NCI-H446 treated with DMSO at 0.1 percent for 48 hours (cell line): ENCODE data around the gene TNFAIP3.
"Not testable (repeated sequence)": the region's sequence is repeated elsewhere in the genome, so short reads cannot be mapped to it uniquely, and the experiment has no call there.

ENCODE experiments used
- DNase-seq: peaks from one replicate; lab custom pipeline; 2025; lab: John Stamatoyannopoulos, UW

TNFAIP3 gene

DNA sequence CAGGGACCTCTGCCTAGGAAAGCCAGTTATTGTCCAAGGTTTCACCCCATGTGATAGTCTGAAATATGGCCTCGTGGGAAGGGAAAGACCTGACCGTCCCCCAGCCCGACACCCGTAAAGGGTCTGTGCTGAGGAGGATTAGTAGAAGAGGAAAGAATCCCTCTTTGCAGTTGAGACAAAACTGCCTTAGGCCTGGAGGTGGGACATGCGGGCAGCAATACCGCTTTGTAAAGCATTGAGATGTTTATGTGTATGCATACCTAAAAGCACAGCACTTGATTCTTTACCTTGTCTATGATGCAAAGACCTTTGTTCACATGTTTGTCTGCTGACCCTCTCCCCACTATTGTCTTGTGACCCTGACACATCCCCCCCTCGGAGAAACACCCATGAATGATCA, 22.3 kb upstream of the TNFAIP3 start:
- not testable (repeated sequence) for DNase-seq

- no peak for DNase-seq
Observed at GRCh38 chr6:137845460-137845859, 21.6 kb upstream of the TNFAIP3 start.

DNA sequence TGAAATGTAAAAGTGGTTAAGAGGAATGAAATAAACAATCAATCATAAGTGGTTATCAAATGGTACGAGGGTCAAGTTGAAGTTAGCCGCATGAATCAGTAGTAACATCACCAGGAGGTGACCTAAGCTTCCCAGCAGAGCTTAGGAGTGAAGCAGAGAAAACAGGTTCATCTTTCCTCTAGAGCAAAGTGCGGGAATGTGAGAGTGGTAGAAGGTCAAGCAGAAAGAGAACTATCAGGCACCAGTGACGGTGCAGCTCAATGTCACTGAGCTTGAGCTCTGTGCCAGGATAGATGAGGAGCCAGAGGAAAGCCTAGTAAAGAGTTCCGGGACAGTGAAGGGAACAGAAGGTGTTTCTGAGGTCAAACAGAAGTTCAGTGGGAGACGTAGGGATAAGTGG, 20.8 kb upstream of the TNFAIP3 start:
- no peak for DNase-seq

- no peak for DNase-seq
Observed at GRCh38 chr6:137846772-137847313, 20.2 kb upstream of the TNFAIP3 start.

GRCh38 chr6:137847748-137848147, 19.3 kb upstream of the TNFAIP3 start:
- no peak for DNase-seq

DNA sequence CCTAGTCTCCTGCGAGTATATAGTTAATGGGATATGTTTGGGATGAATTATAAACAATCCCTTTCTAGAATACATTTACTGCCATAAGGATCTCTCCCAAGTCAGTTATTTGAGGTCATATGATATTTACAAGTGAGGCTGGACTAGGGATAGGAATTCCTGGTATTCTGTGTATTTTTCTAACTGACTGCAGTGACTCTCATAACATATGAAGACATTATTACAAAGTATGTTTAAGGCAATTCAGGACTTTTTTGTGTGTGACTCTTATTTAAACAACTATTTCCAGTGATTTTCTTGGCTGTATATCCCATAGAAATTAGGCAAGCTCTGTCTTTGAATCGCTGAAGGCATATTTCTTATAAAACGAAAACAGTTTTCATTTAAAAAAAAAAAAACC, 18.4 kb upstream of the TNFAIP3 start:
- DNase-seq = no peak

- DNase-seq = no peak
Observed at GRCh38 chr6:137849181-137849980, 17.7 kb upstream of the TNFAIP3 start.

- no peak for DNase-seq
Observed at GRCh38 chr6:137849981-137850714, 16.9 kb upstream of the TNFAIP3 start.

- no peak for DNase-seq
Observed at GRCh38 chr6:137850816-137851602, 16.1 kb upstream of the TNFAIP3 start.

GRCh38 chr6:137851669-137852068, 15.4 kb upstream of the TNFAIP3 start:
- DNase-seq = no peak

DNA sequence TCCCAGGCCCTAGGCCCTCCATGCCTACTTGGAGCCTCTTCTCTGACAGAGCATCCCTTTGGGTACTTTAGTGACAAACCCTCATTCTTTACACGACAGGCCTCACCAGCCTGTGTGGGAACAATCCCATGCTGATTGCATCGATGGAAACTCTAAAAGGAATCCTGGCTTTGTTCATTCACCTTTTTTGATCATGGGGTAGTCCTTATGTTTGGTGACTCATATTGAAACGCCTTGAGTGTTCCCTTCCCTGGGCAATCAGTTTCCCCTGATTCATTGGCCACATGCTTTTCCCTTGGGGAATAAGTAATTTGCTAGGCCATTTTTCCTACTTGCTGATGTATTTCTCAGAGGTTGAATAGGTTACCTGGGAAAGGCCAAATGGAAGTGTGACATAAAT, 14.7 kb upstream of the TNFAIP3 start:
- no peak for DNase-seq

DNA sequence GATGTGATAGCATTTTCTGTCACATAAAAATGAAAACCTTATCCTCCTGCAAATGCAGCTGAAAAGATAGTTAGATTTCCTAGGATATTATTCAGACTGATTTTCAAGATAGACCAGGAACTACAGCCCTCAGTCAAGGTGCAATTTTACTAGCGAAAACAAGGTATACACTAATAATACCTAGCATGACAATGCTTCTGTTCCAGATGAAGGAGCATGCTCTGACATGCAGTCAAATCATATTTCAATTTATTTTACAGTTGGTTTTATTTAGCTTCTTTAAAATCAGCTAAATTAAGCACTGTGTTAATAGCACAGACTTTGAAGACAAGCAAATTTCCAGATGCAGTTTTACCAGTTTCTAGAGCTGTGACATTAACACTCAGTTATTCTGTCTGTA, 14.2 kb upstream of the TNFAIP3 start:
- no peak for DNase-seq

DNA sequence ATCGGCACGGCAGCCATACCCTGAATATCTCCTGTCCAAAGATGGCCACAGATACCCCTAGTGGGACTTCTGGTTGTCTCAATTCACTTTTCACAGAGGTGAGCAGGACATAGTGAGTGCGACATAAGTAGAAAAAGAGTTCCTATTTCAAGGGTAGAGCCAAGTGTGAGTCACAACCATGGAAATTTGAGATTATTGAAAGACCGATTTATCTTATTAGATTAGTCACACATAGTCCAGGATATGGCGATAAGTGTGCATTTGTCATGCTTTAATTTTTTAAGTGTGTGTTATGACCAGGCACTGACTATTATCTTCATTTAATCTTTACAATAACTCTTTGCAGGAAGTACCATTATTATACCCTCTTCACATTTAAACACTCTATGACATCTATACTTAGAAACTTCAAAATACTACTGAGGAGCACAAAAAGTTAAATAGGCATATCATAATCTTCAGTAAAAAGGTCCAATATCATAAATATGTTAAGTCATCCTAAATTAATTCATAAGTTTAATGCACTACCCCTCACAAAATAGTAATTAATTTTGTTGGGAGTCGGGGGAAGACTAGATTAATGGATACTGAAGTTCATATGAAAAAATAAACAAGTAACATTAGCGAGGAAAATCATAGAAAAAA, 13.4 kb upstream of the TNFAIP3 start:
- DNase-seq = no peak

DNA sequence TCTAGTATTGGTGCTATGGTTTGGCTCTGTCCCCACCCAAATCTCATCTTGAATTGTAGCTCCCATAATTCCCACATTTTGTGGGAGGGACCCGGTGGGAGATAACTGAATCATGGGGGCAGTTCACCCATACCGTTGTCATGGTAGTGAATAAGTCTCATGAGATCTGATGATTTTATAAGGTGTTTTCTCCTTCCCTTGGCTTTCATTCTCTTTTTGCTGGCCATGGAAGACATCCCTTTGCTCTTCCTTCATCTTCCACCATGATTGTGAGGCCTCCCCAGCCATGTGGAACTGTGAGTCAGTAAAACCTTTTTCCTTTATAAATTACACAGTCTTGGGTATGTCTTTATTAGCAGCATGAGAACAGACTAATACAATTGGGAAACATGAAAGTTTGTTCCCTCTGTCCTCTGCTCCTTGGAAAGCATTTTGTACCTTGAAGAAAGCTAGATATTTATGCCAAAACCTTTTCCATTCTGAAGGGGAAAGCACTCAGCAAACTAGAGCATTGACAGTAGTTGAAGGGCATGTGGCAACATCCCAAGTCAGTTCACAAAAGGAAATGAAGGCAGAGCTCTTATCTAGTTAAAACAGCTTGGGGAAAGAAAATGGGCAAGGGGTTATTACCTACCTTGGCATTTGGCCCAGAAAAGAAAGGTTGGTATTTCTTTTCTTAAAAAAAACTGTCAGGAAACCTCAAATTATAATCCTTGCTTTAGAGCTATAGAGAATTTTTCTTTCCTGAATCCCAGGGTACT, 10.7 kb upstream of the TNFAIP3 start:
- no peak for DNase-seq

DNA sequence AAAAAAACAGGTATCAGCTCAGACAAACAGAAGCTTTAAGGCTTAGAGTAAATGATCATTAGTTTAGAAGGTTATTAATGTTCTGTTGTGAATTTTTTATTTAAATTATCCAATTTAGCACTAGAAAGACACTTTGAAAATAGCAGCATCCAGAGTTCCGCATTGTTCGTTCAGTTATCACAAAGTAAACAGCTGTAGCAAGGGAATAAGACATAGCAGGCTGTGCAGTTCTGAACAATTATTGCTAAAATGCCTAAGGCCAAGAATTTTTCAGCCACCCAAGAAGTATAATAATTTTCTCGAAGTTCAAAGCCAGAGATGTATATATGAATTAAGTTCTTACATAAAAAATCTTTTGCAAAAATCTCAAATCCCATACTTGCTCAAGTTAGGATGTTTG, 8.0 kb upstream of the TNFAIP3 start:
- no peak for DNase-seq

- DNase-seq = no peak
Observed at GRCh38 chr6:137860394-137861005, 6.6 kb upstream of the TNFAIP3 start.

- no peak for DNase-seq
Observed at GRCh38 chr6:137861550-137862337, 5.3 kb upstream of the TNFAIP3 start.

DNA sequence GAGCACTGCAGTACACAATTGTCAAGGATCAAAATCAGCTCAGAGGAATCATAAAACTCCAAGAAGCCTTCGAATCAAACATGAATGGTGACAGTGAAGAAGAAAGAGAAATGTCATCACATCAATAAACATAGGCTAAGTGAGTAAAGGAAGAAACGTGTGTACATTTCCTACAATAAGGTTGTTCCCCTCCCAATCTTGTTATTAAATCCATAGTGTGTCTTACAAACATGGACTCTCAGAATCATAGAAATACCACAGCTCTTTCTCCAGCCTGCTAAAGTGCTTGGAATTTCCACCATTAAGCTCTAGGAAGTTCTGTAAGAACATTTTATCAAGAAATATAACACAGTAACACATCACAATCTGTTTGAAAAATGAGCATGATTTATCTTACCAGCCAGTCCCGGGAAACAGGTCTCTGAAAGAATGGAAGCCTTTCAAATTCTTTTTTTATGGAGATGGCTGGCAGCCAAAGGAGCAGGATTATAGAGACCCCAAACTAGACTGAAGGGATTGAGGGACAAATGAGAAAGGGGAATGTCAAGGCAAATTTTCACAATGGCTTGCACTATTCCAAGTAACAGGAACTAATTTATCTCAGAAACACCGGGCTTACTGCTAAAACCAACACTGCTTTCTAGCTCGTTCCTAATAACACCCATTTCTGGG, 4.5 kb upstream of the TNFAIP3 start:
- DNase-seq = no peak

GRCh38 chr6:137863091-137863797, 3.8 kb upstream of the TNFAIP3 start:
- DNase-seq = no peak
